ENCODE results near the gene EPB41L3. TPM values are rescaled to one million over a fixed set of nuclear protein-coding genes. Genes with fewer than 3 reads are reported as not detected.

EPB41L3 gene
- total and polyA plus RNA-seq, 12 donors = 36.5 to 236 (median 140) TPM

GRCh38 chr18:5451150-5451549 is 92.6 kb downstream of the EPB41L3 start:
- no peaks in the 10 kb centered on the region for H3K36me3 ChIP-seq (replicated peaks in 1 of 2)
- TF ChIP-seq, protein P1, sequence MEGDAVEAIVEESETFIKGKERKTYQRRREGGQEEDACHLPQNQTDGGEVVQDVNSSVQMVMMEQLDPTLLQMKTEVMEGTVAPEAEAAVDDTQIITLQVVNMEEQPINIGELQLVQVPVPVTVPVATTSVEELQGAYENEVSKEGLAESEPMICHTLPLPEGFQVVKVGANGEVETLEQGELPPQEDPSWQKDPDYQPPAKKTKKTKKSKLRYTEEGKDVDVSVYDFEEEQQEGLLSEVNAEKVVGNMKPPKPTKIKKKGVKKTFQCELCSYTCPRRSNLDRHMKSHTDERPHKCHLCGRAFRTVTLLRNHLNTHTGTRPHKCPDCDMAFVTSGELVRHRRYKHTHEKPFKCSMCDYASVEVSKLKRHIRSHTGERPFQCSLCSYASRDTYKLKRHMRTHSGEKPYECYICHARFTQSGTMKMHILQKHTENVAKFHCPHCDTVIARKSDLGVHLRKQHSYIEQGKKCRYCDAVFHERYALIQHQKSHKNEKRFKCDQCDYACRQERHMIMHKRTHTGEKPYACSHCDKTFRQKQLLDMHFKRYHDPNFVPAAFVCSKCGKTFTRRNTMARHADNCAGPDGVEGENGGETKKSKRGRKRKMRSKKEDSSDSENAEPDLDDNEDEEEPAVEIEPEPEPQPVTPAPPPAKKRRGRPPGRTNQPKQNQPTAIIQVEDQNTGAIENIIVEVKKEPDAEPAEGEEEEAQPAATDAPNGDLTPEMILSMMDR (IDR thresholded peaks at IDR 0.05) = no peak
- no peak for TF ChIP-seq POLR2A (IDR thresholded peaks at IDR 0.05)
- no peaks in the 10 kb centered on the region for H3K9me3 ChIP-seq (replicated peaks in 1 of 3)
- H3K27me3 ChIP-seq = no peaks in the 10 kb centered on the region
- no peak overlapping the region for H3K4me3 ChIP-seq
- intact Hi-C loops (cut with DNase I) = no loop called here
- DNase-seq = no peak
- peaks cover 5 to 16% of the 10 kb centered on the region in 2 donors for H3K4me1 ChIP-seq (replicated peaks in 1 of 2)
- H3K27ac ChIP-seq = no peak overlapping the region

DNA sequence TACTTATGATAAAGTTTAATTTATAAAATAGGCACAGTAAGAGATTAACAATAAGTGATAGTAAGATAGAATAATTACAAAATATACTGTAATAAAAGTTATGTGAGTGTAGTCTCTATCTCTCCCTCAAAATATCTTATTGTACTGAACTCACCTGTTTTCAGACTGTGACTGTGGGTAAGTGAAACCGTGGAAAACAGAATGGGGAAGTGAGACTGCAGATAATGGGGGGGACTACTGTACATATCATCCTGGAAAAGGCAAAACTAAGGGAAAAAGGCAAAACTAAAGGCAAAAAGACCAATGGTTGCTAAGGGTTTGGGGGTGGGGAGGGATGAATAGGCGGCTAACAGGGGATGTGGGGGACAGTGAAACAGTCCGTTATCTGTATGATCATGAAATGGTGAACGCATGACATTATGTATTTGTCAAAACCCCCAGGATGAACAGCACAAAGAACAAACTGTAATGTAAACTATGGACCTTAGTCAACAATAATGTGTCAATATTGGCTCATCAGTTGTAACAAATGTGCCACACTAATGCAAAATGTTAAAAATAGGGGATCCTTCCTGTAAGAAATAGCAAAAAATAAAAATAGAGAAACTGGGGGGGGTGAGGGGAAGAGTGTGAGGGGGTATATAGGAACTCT is 93.8 kb downstream of the EPB41L3 start:
- WGBS, 4 donors = 87 to 91% (median 89%) methylated on average over 4 of the region's 4 CpGs
- TF ChIP-seq, protein P1 (IDR thresholded peaks at IDR 0.05) = no peak
- TF ChIP-seq POLR2A (IDR thresholded peaks at IDR 0.05) = no peak
- Histone ChIP-seq H3K9me3 (replicated peaks in 1 of 3) (no peaks in the 10 kb centered on the region), H3K27ac (no peak overlapping the region), H3K36me3 (replicated peaks in 1 of 2) (no peaks in the 10 kb centered on the region), H3K27me3 (no peaks in the 10 kb centered on the region), H3K4me3 (no peak overlapping the region), H3K4me1 (replicated peaks in 1 of 2) (peaks cover 5 to 11% of the 10 kb centered on the region in 2 donors)
- DNase-seq = no peak
- intact Hi-C loops (cut with DNase I) = no loop called here

DNA sequence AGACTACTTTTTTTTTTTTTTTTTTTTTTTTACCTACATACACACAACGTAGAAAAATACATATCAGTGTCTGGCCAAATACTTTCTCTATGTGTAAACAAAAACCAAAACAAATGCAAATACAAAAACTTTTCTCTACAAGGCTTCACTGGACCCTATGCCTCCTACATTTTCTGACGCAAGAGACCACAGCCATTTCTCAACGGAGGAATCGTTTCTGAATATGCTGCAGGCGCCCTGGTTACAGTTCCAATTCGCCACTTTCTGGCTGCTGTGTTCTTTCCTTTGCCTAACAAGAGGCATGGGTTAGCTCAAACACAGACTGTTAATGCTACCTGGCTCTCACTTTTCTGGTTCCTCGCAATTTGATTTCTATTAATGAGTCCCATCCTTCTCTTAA is 96.4 kb downstream of the EPB41L3 start:
- Histone ChIP-seq H3K36me3 (replicated peaks in 1 of 2) (no peaks in the 10 kb centered on the region), H3K9me3 (replicated peaks in 1 of 3) (no peaks in the 10 kb centered on the region), H3K4me1 (replicated peaks in 1 of 2) (no peaks in the 10 kb centered on the region), H3K4me3 (no peak overlapping the region), H3K27ac (no peak overlapping the region), H3K27me3 (no peaks in the 10 kb centered on the region)
- no peak for DNase-seq
- no peak for TF ChIP-seq POLR2A (IDR thresholded peaks at IDR 0.05)
- TF ChIP-seq, protein P1 (IDR thresholded peaks at IDR 0.05) = no peak
- intact Hi-C loops (cut with DNase I) = no loop called here
- 84 to 92% (median 89%) methylated on average over 7 of the region's 7 CpGs for WGBS, 4 donors

- no peaks in the 10 kb centered on the region for H3K4me1 ChIP-seq (replicated peaks in 1 of 2)
- H3K27ac ChIP-seq = no peak overlapping the region
- no peaks in the 10 kb centered on the region for H3K27me3 ChIP-seq
- no peak for TF ChIP-seq POLR2A (IDR thresholded peaks at IDR 0.05)
- TF ChIP-seq, protein P1 (IDR thresholded peaks at IDR 0.05) = no peak
- DNase-seq = no peak
- intact Hi-C loops (cut with DNase I) = no loop called here
- no peaks in the 10 kb centered on the region for H3K36me3 ChIP-seq (replicated peaks in 1 of 2)
- WGBS, 4 donors = 80 to 91% (median 86%) methylated on average over 4 of the region's 4 CpGs
- no peaks in the 10 kb centered on the region for H3K9me3 ChIP-seq (replicated peaks in 1 of 3)
- no peak overlapping the region for H3K4me3 ChIP-seq
Observed at GRCh38 chr18:5444847-5445246, 99.0 kb downstream of the EPB41L3 start.
